ENCODE measurements around the gene CDHR5.

Gene CDHR5

DNA sequence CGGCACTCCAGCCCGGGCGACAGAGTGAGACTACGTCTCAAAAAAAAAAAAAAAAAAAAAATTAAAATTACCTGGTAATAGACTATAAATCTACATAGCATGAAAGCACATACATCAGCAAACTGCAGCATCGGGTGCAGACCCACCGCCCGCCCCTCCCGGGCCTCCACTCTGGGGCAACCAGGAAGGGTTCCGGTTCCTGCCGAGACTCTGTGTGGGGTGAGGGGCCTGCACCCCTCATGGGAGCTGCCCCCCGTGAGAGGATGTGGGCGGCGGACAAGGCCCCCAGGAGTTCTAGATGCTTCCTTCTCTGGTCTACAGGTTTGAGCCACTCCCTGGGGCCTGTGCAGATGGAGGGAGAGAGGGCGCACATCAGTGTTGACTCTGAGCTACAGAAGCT is 21.5 kb upstream of the CDHR5 start:
- H3K27ac Mint-ChIP-seq = no peak overlapping the region
- H3K9me3 Mint-ChIP-seq = no peaks in the 10 kb centered on the region
- no peaks in the 10 kb centered on the region for H3K4me1 Mint-ChIP-seq
- H3K36me3 Mint-ChIP-seq (ENCODE audit: low read depth) = peaks cover 17% of the 10 kb centered on the region
- H3K4me3 Mint-ChIP-seq = no peak overlapping the region
- TF ChIP-seq, protein P1, sequence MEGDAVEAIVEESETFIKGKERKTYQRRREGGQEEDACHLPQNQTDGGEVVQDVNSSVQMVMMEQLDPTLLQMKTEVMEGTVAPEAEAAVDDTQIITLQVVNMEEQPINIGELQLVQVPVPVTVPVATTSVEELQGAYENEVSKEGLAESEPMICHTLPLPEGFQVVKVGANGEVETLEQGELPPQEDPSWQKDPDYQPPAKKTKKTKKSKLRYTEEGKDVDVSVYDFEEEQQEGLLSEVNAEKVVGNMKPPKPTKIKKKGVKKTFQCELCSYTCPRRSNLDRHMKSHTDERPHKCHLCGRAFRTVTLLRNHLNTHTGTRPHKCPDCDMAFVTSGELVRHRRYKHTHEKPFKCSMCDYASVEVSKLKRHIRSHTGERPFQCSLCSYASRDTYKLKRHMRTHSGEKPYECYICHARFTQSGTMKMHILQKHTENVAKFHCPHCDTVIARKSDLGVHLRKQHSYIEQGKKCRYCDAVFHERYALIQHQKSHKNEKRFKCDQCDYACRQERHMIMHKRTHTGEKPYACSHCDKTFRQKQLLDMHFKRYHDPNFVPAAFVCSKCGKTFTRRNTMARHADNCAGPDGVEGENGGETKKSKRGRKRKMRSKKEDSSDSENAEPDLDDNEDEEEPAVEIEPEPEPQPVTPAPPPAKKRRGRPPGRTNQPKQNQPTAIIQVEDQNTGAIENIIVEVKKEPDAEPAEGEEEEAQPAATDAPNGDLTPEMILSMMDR (IDR thresholded peaks at IDR 0.05; ENCODE audit: unreplicated experiment in 3 of 3) = no peak
- H3K27me3 Mint-ChIP-seq (ENCODE audit: low read depth) = peaks cover 8% of the 10 kb centered on the region

DNA sequence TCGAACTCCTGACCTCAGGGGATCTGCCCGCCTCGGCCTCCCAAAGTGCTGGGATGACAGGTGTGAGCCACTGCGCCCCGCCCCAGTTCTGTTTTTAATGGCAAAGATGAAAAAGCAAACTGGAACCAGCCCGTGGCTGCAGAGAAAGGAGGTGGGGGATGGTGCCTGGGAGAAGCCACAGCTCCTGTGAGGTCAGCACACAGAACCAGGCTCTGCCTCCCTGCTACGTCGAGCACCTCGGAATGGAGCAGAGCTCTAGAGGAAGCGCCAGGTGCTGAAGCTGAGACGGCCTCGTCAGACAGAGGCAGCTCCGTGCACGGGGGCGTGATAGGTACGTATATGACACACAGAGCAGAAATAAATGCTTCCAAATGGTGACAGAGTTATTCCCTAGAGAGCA is 20.8 kb upstream of the CDHR5 start:
- Mint-ChIP-seq H3K4me3 (no peak overlapping the region), H3K9me3 (no peaks in the 10 kb centered on the region), H3K4me1 (no peaks in the 10 kb centered on the region), H3K27me3 (ENCODE audit: low read depth) (peaks cover 9% of the 10 kb centered on the region), H3K27ac (no peak overlapping the region), H3K36me3 (ENCODE audit: low read depth) (peaks cover 16% of the 10 kb centered on the region)
- TF ChIP-seq, protein P1 (IDR thresholded peaks at IDR 0.05; ENCODE audit: unreplicated experiment in 3 of 3) = no peak

DNA sequence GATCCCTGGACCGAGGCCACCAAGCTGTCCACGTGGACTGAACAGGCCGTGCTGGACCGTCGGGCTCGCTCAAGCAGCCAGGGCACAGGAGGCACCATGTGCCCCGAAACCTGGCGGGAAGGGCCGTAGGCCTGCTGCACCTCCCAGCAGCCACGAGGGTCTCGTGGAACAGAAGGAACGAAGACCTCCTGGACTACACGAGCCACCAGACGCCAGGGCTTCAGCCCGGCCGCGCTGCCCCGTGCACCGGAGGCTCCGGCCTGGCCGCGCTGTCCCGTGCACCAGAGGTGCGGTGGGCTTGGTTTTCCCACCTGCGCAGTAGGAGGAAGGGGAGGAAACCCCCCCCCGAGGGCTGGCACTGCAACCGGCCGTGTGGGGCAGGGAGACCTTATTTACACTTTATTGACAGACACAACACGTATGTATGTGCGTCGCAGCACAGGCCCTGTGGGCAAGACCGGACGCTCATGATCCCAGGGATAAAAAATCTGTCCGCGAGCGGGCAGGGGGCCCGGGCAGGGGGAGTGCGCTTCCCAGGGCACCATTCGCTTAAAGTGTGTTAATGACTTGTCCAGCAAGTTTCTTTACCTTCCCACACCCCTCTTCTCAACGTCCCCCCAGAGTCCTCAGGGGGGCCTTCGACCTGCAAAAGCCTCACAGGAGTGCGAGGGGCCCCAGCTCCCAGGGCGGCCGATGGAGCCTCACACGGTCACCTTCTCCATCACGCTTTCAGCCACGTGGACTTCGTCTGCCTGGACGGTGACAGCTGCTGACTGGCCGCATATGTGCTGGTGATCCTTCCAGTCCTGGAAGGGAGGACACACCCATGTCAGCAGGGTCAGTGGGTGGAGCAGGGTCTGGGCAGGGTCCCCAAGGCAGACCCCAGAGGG is 19.3 kb upstream of the CDHR5 start:
- Mint-ChIP-seq H3K9me3 (no peaks in the 10 kb centered on the region), H3K4me3 (no peak overlapping the region), H3K4me1 (no peaks in the 10 kb centered on the region), H3K36me3 (ENCODE audit: low read depth) (peaks cover 16% of the 10 kb centered on the region), H3K27ac (no peak overlapping the region), H3K27me3 (ENCODE audit: low read depth) (peaks cover 16% of the 10 kb centered on the region)
- TF ChIP-seq, protein P1 (IDR thresholded peaks at IDR 0.05; ENCODE audit: unreplicated experiment in 3 of 3) = no peak

DNA sequence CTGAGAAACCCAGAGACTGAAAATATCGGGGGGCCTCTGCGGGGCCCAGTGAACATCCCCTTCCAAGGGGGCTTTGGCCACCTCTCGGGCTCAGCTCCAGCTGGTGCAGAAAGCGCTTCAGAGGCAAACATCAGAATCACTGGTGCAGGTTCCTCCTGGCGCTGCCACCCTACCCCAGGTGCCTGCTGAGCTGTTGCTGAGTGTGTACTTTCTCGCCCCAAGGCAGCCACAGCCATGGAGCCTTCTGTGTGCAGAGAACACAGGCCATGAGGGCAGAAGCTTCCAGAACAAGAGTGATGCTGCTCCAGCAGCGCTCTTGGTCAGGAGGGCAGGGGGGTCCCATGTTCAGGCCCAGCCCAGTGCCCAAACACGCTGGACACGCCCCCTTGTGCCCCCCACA is 18.6 kb upstream of the CDHR5 start:
- H3K9me3 Mint-ChIP-seq = no peaks in the 10 kb centered on the region
- H3K36me3 Mint-ChIP-seq (ENCODE audit: low read depth) = peaks cover 10% of the 10 kb centered on the region

DNA sequence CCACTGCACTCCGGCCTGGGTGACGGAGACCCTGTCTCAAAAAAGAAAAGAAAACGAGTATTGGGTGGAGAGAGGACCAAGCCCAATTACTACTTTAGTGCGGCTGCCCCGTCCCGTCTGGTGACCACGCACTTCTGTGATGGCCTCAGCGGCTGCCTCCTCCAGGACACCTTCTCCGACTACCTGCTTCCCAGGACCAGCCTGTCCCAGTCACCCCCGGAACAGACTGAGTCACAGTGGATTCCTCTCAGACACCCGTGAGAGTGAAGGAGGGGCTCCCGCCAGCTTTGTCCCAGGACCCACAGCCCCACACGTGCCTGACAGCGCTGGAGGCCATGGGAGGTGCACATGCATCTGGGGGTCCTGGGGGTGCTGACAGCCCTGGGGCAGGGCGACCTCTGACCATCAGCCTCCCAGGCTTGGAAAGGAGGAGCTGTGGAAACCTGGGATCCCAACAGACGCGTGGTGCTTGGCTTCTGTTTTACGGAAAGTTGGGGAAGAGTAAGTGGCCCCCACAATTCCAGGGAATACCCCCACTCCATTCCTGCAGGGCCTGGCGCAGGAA is 17.1 kb upstream of the CDHR5 start:
- Mint-ChIP-seq H3K4me1 (peaks cover 12% of the 10 kb centered on the region), H3K27me3 (ENCODE audit: low read depth) (peaks cover 38% of the 10 kb centered on the region), H3K4me3 (no peak overlapping the region), H3K27ac (no peak overlapping the region), H3K9me3 (no peaks in the 10 kb centered on the region), H3K36me3 (ENCODE audit: low read depth) (peaks cover 7% of the 10 kb centered on the region)
- TF ChIP-seq, protein P1 (IDR thresholded peaks at IDR 0.05; ENCODE audit: unreplicated experiment in 3 of 3) = no peak

More for the DNA sequence above, 18.6 kb upstream of the CDHR5 start:
- Mint-ChIP-seq H3K27me3 (ENCODE audit: low read depth) (peaks cover 23% of the 10 kb centered on the region), H3K4me1 (peaks cover 7% of the 10 kb centered on the region), H3K4me3 (no peak overlapping the region), H3K27ac (no peak overlapping the region)
- TF ChIP-seq, protein P1 (IDR thresholded peaks at IDR 0.05; ENCODE audit: unreplicated experiment in 3 of 3) = no peak
